Prostate gland (tissue), 2 donors: ENCODE results near the gene MMP17.

ENCODE experiments used
- CTCF ChIP-seq, 4 experiments: fragments of 200-600 bp in 2 of 4; fragments of 450-650 bp in 2 of 4; sonication (generic) in 2 of 4; IDR thresholded peaks; 1 replicate in 3 of 4; 2 replicates in 1 of 4; pipeline ENCODE4 v1.5.1; 2016 to 2019; ENCODE audit warnings: antibody characterized with exemption in 4 of 4, mild to moderate bottlenecking in 2 of 4, moderate library complexity in 2 of 4
- POLR2AphosphoS5 ChIP-seq: sonication (generic); formaldehyde crosslinking; IDR thresholded peaks from one replicate; pipeline ENCODE4 v1.6.1; 2017; ENCODE audit warnings: antibody characterized with exemption

- TF ChIP-seq CTCF (IDR thresholded peaks at IDR 0.05) (no peak), POLR2AphosphoS5 (no peak)
Observed at GRCh38 chr12:131843527-131843926, 15.3 kb downstream of the MMP17 start.
